ENCODE results near the gene ZC3H12A. TPM values are rescaled to one million over a fixed set of nuclear protein-coding genes. Genes with fewer than 3 reads are reported as not detected.

Gene ZC3H12A
- polyA plus RNA-seq (2011; rRNA removed) (23.1 and 23.5 TPM in 2 replicates), polyA plus RNA-seq (2017; fragmentation: RNase III; extraction: RNeasy Plus Mini Kit Qiagen cat#74134 plus additional on column Dnase treatment) (11.6 to 16.3 TPM (median 14.7 TPM) in 3 replicates), polyA minus RNA-seq (2011; rRNA and poly(A)+ RNA removed) (36.5 and 49.9 TPM in 2 replicates)
- 26.7 and 39.4 TPM in 2 replicates for polyA plus RNA-seq (2012; cell fraction: cytosol; rRNA removed)
- 101 and 103 TPM in 2 replicates for polyA plus RNA-seq (2012; cell fraction: nucleus; rRNA removed)

DNA sequence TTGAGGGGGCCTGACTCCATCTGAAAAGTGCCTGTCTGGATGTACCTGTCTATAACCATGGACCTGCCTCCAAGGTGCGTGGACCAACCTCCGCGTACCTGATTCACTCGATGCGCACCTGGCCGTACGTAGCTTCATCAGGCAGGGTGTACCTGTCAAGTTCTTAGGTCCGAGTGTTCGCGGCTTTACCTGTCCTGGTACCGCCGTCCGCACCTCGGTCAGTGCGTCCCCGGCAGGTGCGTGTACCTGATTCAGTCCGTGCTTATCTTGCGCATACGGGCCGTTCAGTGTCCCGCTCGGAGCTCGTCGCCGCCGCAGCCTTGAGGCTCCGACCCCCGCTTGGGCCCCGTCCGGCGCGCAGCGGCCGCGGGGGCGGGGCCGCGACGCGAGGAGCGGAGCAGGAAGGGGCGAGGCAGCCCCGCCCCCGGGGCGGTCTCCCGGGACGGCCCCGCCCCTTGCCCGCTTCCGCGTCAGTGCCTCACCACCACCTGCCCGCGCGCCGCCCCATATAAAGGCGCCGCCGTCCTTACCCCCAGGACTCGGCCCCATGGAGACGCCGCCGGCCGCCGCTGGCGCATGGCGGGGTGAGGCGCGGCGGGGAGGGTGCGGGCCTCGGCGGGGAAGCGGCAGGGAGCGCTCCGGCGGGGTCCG lies at the start of gene ZC3H12A:
Gene ZC3H12A, plus strand, starts transcription at position 535 of the 651 bp plus-strand sequence. CDS start 917 bp downstream, outside the sequence.
- Histone ChIP-seq H3K4me3 (peak within 1 kb of the TSS; percentile 85), H3K9me3 (no peaks in the 10 kb centered on the region), H3K4me1 (peaks cover 48% of the 10 kb centered on the region), H3K4me2 (peak within 1 kb of the TSS; percentile 90), H3K27ac (peak within 1 kb of the TSS; percentile 88 to 100)
- FAIRE-seq (no peak), ATAC-seq (peak; percentile 41 to 44), DNase-seq (ENCODE audit: low read depth in 1 of 2, low spot score in 1 of 2) (peak; percentile 58 to 83)
- POLR2A ChIA-PET: interaction anchor here (1.2 to 3.0 kb wide), 5 partner anchors 10 to 40 kb away, joined by 3 to 20 read pairs (median 4); partner anchors contain the start of gene MEAF6
- CTCF ChIA-PET: interaction anchor here (2.1 to 17.9 kb wide), 4 partner anchors 8 to 40 kb away, joined by 5 to 209 read pairs (median 80); partner anchors contain the start of gene MEAF6
- 2% methylated on average over 25 of the region's 78 CpGs for WGBS (ENCODE audit: missing lambda C conversion rate)
- TF ChIP-seq FOSL2 (IDR thresholded peaks at IDR 0.05) (no peak), FOSL2 (CRISPR knock-in tag; IDR thresholded peaks at IDR 0.05) (0 out of 2 replicates have a peak, but pooled peaks have one; percentile 13), MAZ (IDR thresholded peaks at IDR 0.05; ENCODE audit: borderline replicate concordance, low read depth, low read length) (peak; percentile 39; the same call in 1 of the 2 replicates), POLR2A (IDR thresholded peaks at IDR 0.05; ENCODE audit: low read length) (peak; percentile 91), GATA3 (IDR thresholded peaks at IDR 0.05; ENCODE audit: borderline replicate concordance) (no peak), RCOR1 (IDR thresholded peaks at IDR 0.05; ENCODE audit: low read depth, low read length) (no peak), HOXB13 (CRISPR knock-in tag; IDR thresholded peaks at IDR 0.05; ENCODE audit: low read depth) (no peak), JUN (IDR thresholded peaks at IDR 0.05) (peak; percentile 84 to 89; a peak in 4 of 5 replicates), PHF8 (IDR thresholded peaks at IDR 0.05; ENCODE audit: borderline replicate concordance, low read depth) (peak; percentile 23; the same call in 1 of the 2 replicates)
- TF ChIP-seq, protein P1, sequence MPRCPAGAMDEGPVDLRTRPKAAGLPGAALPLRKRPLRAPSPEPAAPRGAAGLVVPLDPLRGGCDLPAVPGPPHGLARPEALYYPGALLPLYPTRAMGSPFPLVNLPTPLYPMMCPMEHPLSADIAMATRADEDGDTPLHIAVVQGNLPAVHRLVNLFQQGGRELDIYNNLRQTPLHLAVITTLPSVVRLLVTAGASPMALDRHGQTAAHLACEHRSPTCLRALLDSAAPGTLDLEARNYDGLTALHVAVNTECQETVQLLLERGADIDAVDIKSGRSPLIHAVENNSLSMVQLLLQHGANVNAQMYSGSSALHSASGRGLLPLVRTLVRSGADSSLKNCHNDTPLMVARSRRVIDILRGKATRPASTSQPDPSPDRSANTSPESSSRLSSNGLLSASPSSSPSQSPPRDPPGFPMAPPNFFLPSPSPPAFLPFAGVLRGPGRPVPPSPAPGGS (IDR thresholded peaks at IDR 0.05): peak; percentile 79; the same call in 1 of the 3 replicates
- TF ChIP-seq, protein P2, sequence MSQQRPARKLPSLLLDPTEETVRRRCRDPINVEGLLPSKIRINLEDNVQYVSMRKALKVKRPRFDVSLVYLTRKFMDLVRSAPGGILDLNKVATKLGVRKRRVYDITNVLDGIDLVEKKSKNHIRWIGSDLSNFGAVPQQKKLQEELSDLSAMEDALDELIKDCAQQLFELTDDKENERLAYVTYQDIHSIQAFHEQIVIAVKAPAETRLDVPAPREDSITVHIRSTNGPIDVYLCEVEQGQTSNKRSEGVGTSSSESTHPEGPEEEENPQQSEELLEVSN (IDR thresholded peaks at IDR 0.05; ENCODE audit: borderline replicate concordance, low read depth): no peak

DNA sequence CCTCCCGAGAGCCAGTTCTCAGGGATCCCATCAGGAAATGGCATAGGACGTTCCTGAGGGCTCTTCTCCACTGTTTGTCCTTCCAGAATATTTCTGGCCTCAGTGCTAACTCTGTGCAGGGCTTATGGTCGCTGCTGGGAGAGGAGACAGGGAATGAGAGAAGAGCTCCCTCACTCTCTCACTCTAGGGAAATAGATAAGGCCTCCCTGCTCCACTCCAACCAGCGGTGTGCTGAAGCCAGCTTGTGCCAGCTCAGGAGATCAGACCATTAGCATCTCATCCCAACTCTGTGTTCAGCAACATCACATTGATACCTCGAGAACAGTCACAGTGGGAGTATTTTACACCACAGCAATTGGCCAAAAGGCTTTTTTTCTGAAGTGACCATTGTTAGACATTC lies 49.2 kb upstream of the ZC3H12A start:
- H3K4me2 ChIP-seq: no peak overlapping the region
- CTCF ChIA-PET: interaction anchor here (2.4 kb wide), 1 partner anchor 9 kb away, joined by 12 read pairs; no protein-coding TSS in a partner anchor
- ATAC-seq (no peak), FAIRE-seq (no peak), DNase-seq (ENCODE audit: low read depth in 1 of 2, low spot score in 1 of 2) (no peak)
- H3K4me3 ChIP-seq: no peak overlapping the region
- 42% methylated on average over 5 of the region's 5 CpGs for WGBS (ENCODE audit: missing lambda C conversion rate)
- H3K9me3 ChIP-seq: no peaks in the 10 kb centered on the region
- TF ChIP-seq BHLHE40 (IDR thresholded peaks at IDR 0.05; ENCODE audit: low read depth, low read length) (no peak), NR3C1 (IDR thresholded peaks at IDR 0.05) (no peak), ZSCAN20 (CRISPR knock-in tag; IDR thresholded peaks at IDR 0.05) (no peak), HEYL (CRISPR knock-in tag; IDR thresholded peaks at IDR 0.05) (no peak), FOXS1 (CRISPR knock-in tag; IDR thresholded peaks at IDR 0.05) (no peak), HOXB13 (CRISPR knock-in tag; IDR thresholded peaks at IDR 0.05; ENCODE audit: low read depth) (no peak), TP53 (CRISPR knock-in tag; IDR thresholded peaks at IDR 0.05) (no peak)
- H3K4me1 ChIP-seq: no peaks in the 10 kb centered on the region; the same call in 2 of the 3 replicates
- H3K27ac ChIP-seq: no peak overlapping the region
- POLR2A ChIA-PET: no interaction called here

DNA sequence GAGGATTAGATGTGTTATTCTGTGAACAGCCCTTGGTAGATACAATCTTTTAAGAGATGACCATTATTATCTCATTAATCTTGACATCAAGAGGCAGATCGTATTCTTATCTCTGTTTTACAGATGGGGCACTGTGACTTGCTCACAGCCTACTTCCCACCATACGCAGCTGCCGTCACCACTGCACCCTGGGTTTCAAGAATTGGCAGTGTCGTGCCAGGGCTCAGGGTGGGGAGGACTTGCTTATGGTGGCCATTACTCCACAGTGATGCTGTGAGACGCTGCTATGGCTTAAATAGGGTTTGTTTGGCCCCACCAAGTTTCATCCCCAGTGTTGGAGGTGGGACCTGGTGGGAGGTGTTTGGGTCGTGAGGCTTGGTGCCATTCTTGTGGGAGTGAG lies 45.4 kb upstream of the ZC3H12A start:
- no peak for FAIRE-seq
- H3K9me3 ChIP-seq: no peaks in the 10 kb centered on the region
- H3K4me3 ChIP-seq: no peak overlapping the region
- H3K4me2 ChIP-seq: no peak overlapping the region
- 34% methylated on average over 5 of the region's 6 CpGs for WGBS (ENCODE audit: missing lambda C conversion rate)
- ChIA-PET POLR2A (no interaction called here), CTCF (interaction anchor here (0.6 kb wide), 1 partner anchor 8 kb away, joined by 3 read pairs; no protein-coding TSS in a partner anchor)
- no peak for DNase-seq (ENCODE audit: low read depth in 1 of 2, low spot score in 1 of 2)
- TF ChIP-seq, protein P3, sequence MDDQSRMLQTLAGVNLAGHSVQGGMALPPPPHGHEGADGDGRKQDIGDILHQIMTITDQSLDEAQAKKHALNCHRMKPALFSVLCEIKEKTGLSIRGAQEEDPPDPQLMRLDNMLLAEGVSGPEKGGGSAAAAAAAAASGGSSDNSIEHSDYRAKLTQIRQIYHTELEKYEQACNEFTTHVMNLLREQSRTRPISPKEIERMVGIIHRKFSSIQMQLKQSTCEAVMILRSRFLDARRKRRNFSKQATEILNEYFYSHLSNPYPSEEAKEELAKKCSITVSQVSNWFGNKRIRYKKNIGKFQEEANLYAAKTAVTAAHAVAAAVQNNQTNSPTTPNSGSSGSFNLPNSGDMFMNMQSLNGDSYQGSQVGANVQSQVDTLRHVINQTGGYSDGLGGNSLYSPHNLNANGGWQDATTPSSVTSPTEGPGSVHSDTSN (IDR thresholded peaks at IDR 0.05): no peak
- no peak for TF ChIP-seq FOXS1 (CRISPR knock-in tag; IDR thresholded peaks at IDR 0.05)
- no peak for TF ChIP-seq SREBF2 (IDR thresholded peaks at IDR 0.05)
- TF ChIP-seq MYC (IDR thresholded peaks at IDR 0.05; ENCODE audit: borderline replicate concordance, low read length): no peak
- no peak for TF ChIP-seq ZSCAN20 (CRISPR knock-in tag; IDR thresholded peaks at IDR 0.05)
- no peak for TF ChIP-seq RFX5 (IDR thresholded peaks at IDR 0.05)
- no peak for TF ChIP-seq KDM1A (IDR thresholded peaks at IDR 0.05; ENCODE audit: low read depth)
- no peak for TF ChIP-seq CHD2 (IDR thresholded peaks at IDR 0.05; ENCODE audit: low read length, partially characterized antibody)
- no peak for TF ChIP-seq CBX8 (IDR thresholded peaks at IDR 0.05)
- H3K4me1 ChIP-seq: no peaks in the 10 kb centered on the region; the same call in 2 of the 3 replicates
- no peak overlapping the region for H3K27ac ChIP-seq
- no peak for ATAC-seq
